HG03521 (cell line): ENCODE measurements around the gene VAMP8.
"Not testable (repeated sequence)": the region's sequence is repeated elsewhere in the genome, so short reads cannot be mapped to it uniquely, and the experiment has no call there.

ENCODE experiments used
- ATAC-seq: cut with Tn5 transposase; IDR thresholded peaks from one replicate; pipeline ENCODE4 v1.9.1; 2021; ENCODE audit warnings: mild to moderate bottlenecking, moderate library complexity; ENCODE audit not compliant: unreplicated experiment

VAMP8 gene

GRCh38 chr2:85597241-85597640, 19.9 kb downstream of the VAMP8 start:
- ATAC-seq, result no peak

GRCh38 chr2:85598594-85599340, 21.4 kb downstream of the VAMP8 start:
- ATAC-seq, result no peak

- ATAC-seq, result no peak
Observed at GRCh38 chr2:85599468-85600234, 22.3 kb downstream of the VAMP8 start.

GRCh38 chr2:85600235-85600575, 22.8 kb downstream of the VAMP8 start:
- no peak for ATAC-seq

GRCh38 chr2:85600951-85601770, 23.8 kb downstream of the VAMP8 start:
- ATAC-seq, result no peak

GRCh38 chr2:85601771-85602475, 24.5 kb downstream of the VAMP8 start:
- ATAC-seq, result peak; percentile 25

- ATAC-seq, result peak; percentile 95
Observed at GRCh38 chr2:85602476-85603234, 25.3 kb downstream of the VAMP8 start, which contains the start of gene TMEM150A. TMEM150A (minus strand) TSS chr2:85602698; CDS start chr2:85601948, 750 bp downstream.

- not testable (repeated sequence) for ATAC-seq
Observed at GRCh38 chr2:85604133-85604444, 26.7 kb downstream of the VAMP8 start.

GRCh38 chr2:85604568-85605339, 27.4 kb downstream of the VAMP8 start:
- no peak for ATAC-seq

GRCh38 chr2:85605406-85606115, 28.2 kb downstream of the VAMP8 start:
- no peak for ATAC-seq

GRCh38 chr2:85606116-85606455, 28.7 kb downstream of the VAMP8 start:
- no peak for ATAC-seq

GRCh38 chr2:85607268-85608215, 30.2 kb downstream of the VAMP8 start:
- no peak for ATAC-seq

- ATAC-seq, result peak; percentile 16
Observed at GRCh38 chr2:85611217-85611704, 33.9 kb downstream of the VAMP8 start.

- ATAC-seq, result peak; percentile 62
Observed at GRCh38 chr2:85611705-85612587, 34.6 kb downstream of the VAMP8 start, which contains the start of gene C2orf68. C2orf68 (minus strand) TSS chr2:85612066; CDS start chr2:85611984, 82 bp downstream.

- ATAC-seq, result no peak
Observed at GRCh38 chr2:85613717-85614515, 36.5 kb downstream of the VAMP8 start.

- ATAC-seq, result not testable (repeated sequence)
Observed at GRCh38 chr2:85614757-85615156, 37.4 kb downstream of the VAMP8 start.
